Neural cell (in vitro differentiated cells): ENCODE measurements around the gene AKR1C1. TPM values are rescaled to one million over a fixed set of nuclear protein-coding genes. Genes with fewer than 3 reads are reported as not detected.

Experiments used
- H2AFZ ChIP-seq: fragments of 200-600, 300-800 bp; sonication (generic), shearing (Covaris generic); 2 replicates; pipeline ENCODE4 v1.6.0; 2014; ENCODE audit warnings: low read depth, mild to moderate bottlenecking, antibody characterized with exemption, low read length, moderate library complexity
- H3F3A ChIP-seq: fragments of 200-600 bp; shearing (Covaris generic); 2 replicates; pipeline ENCODE4 v1.6.1; 2016; ENCODE audit warnings: mild to moderate bottlenecking, moderate library complexity, mixed read lengths, antibody characterized with exemption, low read length; ENCODE audit not compliant: insufficient read depth, poor library complexity, severe bottlenecking
- H3K27ac ChIP-seq: fragments of 200-600, 300-800 bp; sonication (generic), shearing (Covaris generic); 2 replicates; pipeline ENCODE4 v1.5.1; 2014; ENCODE audit warnings: mild to moderate bottlenecking, low read length, moderate library complexity
- H3K27me3 ChIP-seq: fragments of 300-800, 200-600 bp; sonication (generic), shearing (Covaris generic); 2 replicates; pipeline ENCODE4 v1.6.0; 2014; ENCODE audit warnings: mild to moderate bottlenecking, low read depth, low read length, moderate library complexity; ENCODE audit not compliant: insufficient read depth
- H3K36me3 ChIP-seq: fragments of 300-800, 200-600 bp; sonication (generic), shearing (Covaris generic); 2 replicates; pipeline ENCODE4 v1.5.1; 2014; ENCODE audit warnings: mild to moderate bottlenecking, antibody characterized with exemption, low read length, moderate library complexity; ENCODE audit not compliant: insufficient read depth
- H3K4me2 ChIP-seq: fragments of 300-800, 200-600 bp; sonication (generic), shearing (Covaris generic); 2 replicates; pipeline ENCODE4 v1.6.0; 2014; ENCODE audit warnings: mild to moderate bottlenecking, low read length
- H3K4me3 ChIP-seq: fragments of 300-800, 200-600 bp; sonication (generic), shearing (Covaris generic); 2 replicates; pipeline ENCODE4 v1.5.1; 2014; ENCODE audit warnings: mild to moderate bottlenecking, low read length, moderate library complexity
- H3K79me2 ChIP-seq: fragments of 200-600 bp; shearing (Covaris generic); replicated peaks from 2 replicates; pipeline ENCODE4 v1.6.0; 2014; ENCODE audit warnings: mild to moderate bottlenecking, low read length, moderate library complexity; ENCODE audit not compliant: insufficient read depth
- H3K9ac ChIP-seq: fragments of 300-800, 200-600 bp; sonication (generic), shearing (Covaris generic); 2 replicates; pipeline ENCODE4 v1.6.1; 2016; ENCODE audit warnings: mild to moderate bottlenecking, low read length, mixed read lengths
- H3K9me2 ChIP-seq: fragments of 200-600 bp; shearing (Covaris generic); 2 replicates; pipeline ENCODE4 v1.6.1; 2016; ENCODE audit warnings: mild to moderate bottlenecking, low read length, mixed read lengths; ENCODE audit not compliant: insufficient read depth
- H3K9me3 ChIP-seq: fragments of 200-600, 300-800 bp; sonication (generic), shearing (Covaris generic); 2 replicates; pipeline ENCODE4 v1.6.1; 2016; ENCODE audit warnings: mild to moderate bottlenecking, mixed run types, low read length, moderate library complexity, mixed read lengths
- H4K20me1 ChIP-seq: fragments of 200-600 bp; shearing (Covaris generic); 2 replicates; pipeline ENCODE4 v1.6.1; 2016; ENCODE audit warnings: mild to moderate bottlenecking, mixed run types; ENCODE audit not compliant: insufficient read depth
- EP300 ChIP-seq: fragments of 450-650 bp; conservative IDR thresholded peaks from 2 replicates; pipeline ENCODE4 v1.6.1; 2014; ENCODE audit warnings: antibody characterized with exemption, mild to moderate bottlenecking, moderate library complexity; ENCODE audit not compliant: poor library complexity, severe bottlenecking
- EZH2 ChIP-seq: fragments of 200-600, 300-800 bp; shearing (Covaris generic), sonication (generic); IDR thresholded peaks from 2 replicates; pipeline ENCODE4 v1.6.1; 2014; ENCODE audit warnings: antibody characterized with exemption, low read length, borderline replicate concordance, mild to moderate bottlenecking; ENCODE audit not compliant: insufficient read depth, poor library complexity, severe bottlenecking
- MXI1 ChIP-seq: fragments of 450-650 bp; conservative IDR thresholded peaks from 2 replicates; pipeline ENCODE4 v1.6.1; 2014; ENCODE audit warnings: antibody characterized with exemption, mild to moderate bottlenecking; ENCODE audit not compliant: poor library complexity, severe bottlenecking
- POLR2AphosphoS5 ChIP-seq: IDR thresholded peaks from 2 replicates; pipeline ENCODE4 v1.6.1; 2012
- RAD21 ChIP-seq: fragments of 450-650 bp; conservative IDR thresholded peaks from 2 replicates; pipeline ENCODE4 v1.6.1; 2014; ENCODE audit warnings: antibody characterized with exemption, mild to moderate bottlenecking, moderate library complexity
- REST ChIP-seq: IDR thresholded peaks from 2 replicates; pipeline ENCODE4 v1.6.1; 2012; ENCODE audit warnings: borderline replicate concordance
- SMC3 ChIP-seq: fragments of 450-650 bp; conservative IDR thresholded peaks from 2 replicates; pipeline ENCODE4 v1.6.1; 2014; ENCODE audit warnings: antibody characterized with exemption, mild to moderate bottlenecking, moderate library complexity; ENCODE audit not compliant: poor library complexity
- TAF1 ChIP-seq: IDR thresholded peaks from 2 replicates; pipeline ENCODE4 v1.6.1; 2012; ENCODE audit warnings: low read depth
- polyA plus RNA-seq: library from polyadenylated mRNA; depleted of rRNA; stranded (reverse); fragments of >200 nt; gene quantifications from 2 replicates; pipeline ENCODE4 v1.2.3, GENCODE V29; 2014
- TF ChIP-seq, protein P1 (sequence below): fragments of 450-650 bp; IDR thresholded peaks from 2 replicates; pipeline ENCODE4 v1.5.1; 2014; ENCODE audit warnings: antibody characterized with exemption, mild to moderate bottlenecking, moderate library complexity; ENCODE audit not compliant: poor library complexity, severe bottlenecking

Gene AKR1C1
- polyA plus RNA-seq, 1 donor from 2014 or later: 183 TPM

- H3K4me2 ChIP-seq: no peak overlapping the region
- no peak overlapping the region for H3K4me3 ChIP-seq
- no peaks in the 10 kb centered on the region for H3K27me3 ChIP-seq
- H3K79me2 ChIP-seq: no peaks in the 10 kb centered on the region
- no peaks in the 10 kb centered on the region for H4K20me1 ChIP-seq
- no peaks in the 10 kb centered on the region for H3K9me3 ChIP-seq
- no peaks in the 10 kb centered on the region for H3K36me3 ChIP-seq
- no peaks in the 10 kb centered on the region for H3K9me2 ChIP-seq
- no peak overlapping the region for H3K27ac ChIP-seq
- no peak overlapping the region for H2AFZ ChIP-seq
- H3F3A ChIP-seq: no peaks in the 10 kb centered on the region
- no peak for TF ChIP-seq POLR2AphosphoS5
- no peak for TF ChIP-seq MXI1
- no peak for TF ChIP-seq EZH2
- no peak for TF ChIP-seq TAF1
- TF ChIP-seq, protein P1, sequence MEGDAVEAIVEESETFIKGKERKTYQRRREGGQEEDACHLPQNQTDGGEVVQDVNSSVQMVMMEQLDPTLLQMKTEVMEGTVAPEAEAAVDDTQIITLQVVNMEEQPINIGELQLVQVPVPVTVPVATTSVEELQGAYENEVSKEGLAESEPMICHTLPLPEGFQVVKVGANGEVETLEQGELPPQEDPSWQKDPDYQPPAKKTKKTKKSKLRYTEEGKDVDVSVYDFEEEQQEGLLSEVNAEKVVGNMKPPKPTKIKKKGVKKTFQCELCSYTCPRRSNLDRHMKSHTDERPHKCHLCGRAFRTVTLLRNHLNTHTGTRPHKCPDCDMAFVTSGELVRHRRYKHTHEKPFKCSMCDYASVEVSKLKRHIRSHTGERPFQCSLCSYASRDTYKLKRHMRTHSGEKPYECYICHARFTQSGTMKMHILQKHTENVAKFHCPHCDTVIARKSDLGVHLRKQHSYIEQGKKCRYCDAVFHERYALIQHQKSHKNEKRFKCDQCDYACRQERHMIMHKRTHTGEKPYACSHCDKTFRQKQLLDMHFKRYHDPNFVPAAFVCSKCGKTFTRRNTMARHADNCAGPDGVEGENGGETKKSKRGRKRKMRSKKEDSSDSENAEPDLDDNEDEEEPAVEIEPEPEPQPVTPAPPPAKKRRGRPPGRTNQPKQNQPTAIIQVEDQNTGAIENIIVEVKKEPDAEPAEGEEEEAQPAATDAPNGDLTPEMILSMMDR: no peak
- no peak for TF ChIP-seq EP300
- no peak for TF ChIP-seq REST
- TF ChIP-seq RAD21: no peak
- no peak for TF ChIP-seq SMC3
- no peak overlapping the region for H3K9ac ChIP-seq
These were observed 28.7 kb upstream of the AKR1C1 start for GRCh38 chr10:4934391-4934987.

- TF ChIP-seq MXI1: no peak
- TF ChIP-seq TAF1: no peak
- no peak for TF ChIP-seq SMC3
- no peak for TF ChIP-seq RAD21
- no peak for TF ChIP-seq POLR2AphosphoS5
- H3K27me3 ChIP-seq: no peaks in the 10 kb centered on the region
These were observed 25.9 kb upstream of the AKR1C1 start for GRCh38 chr10:4937346-4937745.

More at GRCh38 chr10:4937346-4937745, 25.9 kb upstream of the AKR1C1 start:
- Histone ChIP-seq H2AFZ (no peak overlapping the region), H3K36me3 (no peaks in the 10 kb centered on the region), H3K9ac (no peak overlapping the region), H3K4me3 (no peak overlapping the region), H3K9me2 (no peaks in the 10 kb centered on the region), H4K20me1 (no peaks in the 10 kb centered on the region), H3F3A (no peaks in the 10 kb centered on the region), H3K4me2 (no peak overlapping the region), H3K9me3 (no peaks in the 10 kb centered on the region), H3K27ac (no peak overlapping the region), H3K79me2 (no peaks in the 10 kb centered on the region)
